Naive B cell (primary cell): ENCODE results near the gene TMEM87B. TPM values are rescaled to one million over a fixed set of nuclear protein-coding genes. Genes with fewer than 3 reads are reported as not detected.

ENCODE experiments used
- ATAC-seq, 2 donors: fragments of 150-1000 bp; cut with Tn5 transposase; 2 replicates each; pipeline ENCODE4 v1.10.0; 2021; ENCODE audit warnings: low read depth in 2 of 2, mild to moderate bottlenecking in 2 of 2, moderate library complexity in 2 of 2
- DNase-seq: peaks from one replicate; pipeline ENCODE4 v3.0.0; 2022
- H3K27ac Mint-ChIP-seq, 6 donors: one replicate each; pipeline ENCODE4 v1.8.0; 2020 to 2022; ENCODE audit warnings: mild to moderate bottlenecking in 6 of 6, mixed read lengths in 6 of 6, moderate library complexity in 5 of 6, inconsistent platforms in 2 of 6
- H3K27me3 Mint-ChIP-seq, 3 donors: one replicate each; pipeline ENCODE4 v1.8.0; 2021 to 2022; ENCODE audit warnings: mixed read lengths in 3 of 3, mild to moderate bottlenecking in 1 of 3
- H3K36me3 Mint-ChIP-seq, 2 donors: one replicate each; pipeline ENCODE4 v1.8.0; 2020 to 2022; ENCODE audit warnings: mixed read lengths in 2 of 2, inconsistent platforms in 1 of 2, mild to moderate bottlenecking in 1 of 2
- H3K4me1 Mint-ChIP-seq, 3 donors: one replicate each; pipeline ENCODE4 v1.8.0; 2020 to 2022; ENCODE audit warnings: mixed read lengths in 3 of 3, inconsistent platforms in 1 of 3, mild to moderate bottlenecking in 1 of 3, moderate library complexity in 1 of 3
- H3K4me3 Mint-ChIP-seq, 8 donors: one replicate each; pipeline ENCODE4 v1.8.0; 2020 to 2022; ENCODE audit warnings: mild to moderate bottlenecking in 8 of 8, mixed read lengths in 8 of 8, moderate library complexity in 8 of 8, inconsistent platforms in 2 of 8
- H3K9me3 Mint-ChIP-seq, 7 donors: one replicate each; pipeline ENCODE4 v1.8.0; 2020 to 2022; ENCODE audit warnings: mixed read lengths in 7 of 7, mild to moderate bottlenecking in 5 of 7, inconsistent platforms in 2 of 7, moderate library complexity in 1 of 7
- polyA plus RNA-seq, 6 donors: library from polyadenylated mRNA; unstranded; fragments of 300-500 nt; fragmentation: Illumina TruSeq; gene quantifications; one replicate each; pipeline ENCODE4 v1.2.3, GENCODE V29; 2021; ENCODE audit warnings: low read depth in 6 of 6

Gene TMEM87B
- polyA plus RNA-seq, 6 donors from 2014 or later, result 5.3 to 12.6 (median 9.5) TPM

- peaks cover 0 to 5% (median 2%) of the 10 kb centered on the region in 3 donors for H3K4me1 Mint-ChIP-seq
- peaks cover 0 to 4% (median 0%) of the 10 kb centered on the region in 7 donors for H3K9me3 Mint-ChIP-seq
Observed at GRCh38 chr2:112162956-112163355, 107.9 kb downstream of the TMEM87B start.

DNA sequence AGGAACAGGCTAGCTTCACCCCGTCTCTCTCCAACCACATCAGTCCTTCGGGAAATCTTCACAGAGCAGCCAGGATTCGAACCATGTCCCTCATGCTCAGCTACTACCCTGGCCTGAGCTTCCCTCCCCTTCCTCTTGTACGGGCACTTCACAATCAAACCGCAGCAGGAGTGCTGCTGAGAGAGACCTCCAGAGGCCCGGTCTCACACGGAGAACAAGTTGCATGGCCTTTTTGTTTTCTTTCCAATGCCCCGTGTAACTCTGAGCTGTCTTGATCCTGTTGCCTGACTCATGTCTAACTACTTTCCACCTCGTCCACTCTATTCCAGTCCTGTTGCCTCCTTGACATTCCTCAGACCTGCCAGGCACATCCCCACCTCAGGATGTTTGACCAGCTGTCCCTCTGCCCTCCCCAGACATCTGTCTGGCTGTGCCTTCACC lies 108.5 kb downstream of the TMEM87B start:
- Mint-ChIP-seq H3K4me1 (peaks cover 0 to 5% (median 2%) of the 10 kb centered on the region in 3 donors), H3K4me3 (peak overlapping the region in 1 of 8 donors; percentile 42), H3K9me3 (peaks cover 0 to 4% (median 0%) of the 10 kb centered on the region in 7 donors), H3K36me3 (no peaks in the 10 kb centered on the region), H3K27me3 (peaks cover 0 to 5% (median 0%) of the 10 kb centered on the region in 3 donors), H3K27ac (peak overlapping the region in 2 of 6 donors; percentile 58 to 83)
- DNase-seq (no peak), ATAC-seq (no peak)

More at GRCh38 chr2:112162956-112163355, 107.9 kb downstream of the TMEM87B start:
- H3K36me3 Mint-ChIP-seq, result no peaks in the 10 kb centered on the region
- ATAC-seq, result no peak
- H3K27ac Mint-ChIP-seq, result no peak overlapping the region
- peaks cover 0 to 5% (median 0%) of the 10 kb centered on the region in 3 donors for H3K27me3 Mint-ChIP-seq
- DNase-seq, result no peak
- H3K4me3 Mint-ChIP-seq, result no peak overlapping the region

DNA sequence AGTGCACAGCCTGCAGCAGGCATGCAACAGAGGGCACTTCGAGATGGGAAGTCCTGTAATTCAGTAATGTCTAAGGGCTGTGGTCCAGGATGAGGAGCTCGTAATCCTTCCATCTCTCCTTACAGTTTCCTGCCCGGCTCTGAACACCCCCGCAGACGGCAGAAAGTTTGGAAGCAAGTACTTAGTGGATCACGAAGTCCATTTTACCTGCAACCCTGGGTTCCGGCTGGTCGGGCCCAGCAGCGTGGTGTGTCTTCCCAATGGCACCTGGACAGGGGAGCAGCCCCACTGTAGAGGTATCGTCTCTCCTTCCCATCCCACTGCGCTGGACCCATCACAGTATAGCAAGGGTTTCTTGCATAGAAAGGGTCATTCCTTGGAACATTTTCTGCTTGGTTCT lies 109.8 kb downstream of the TMEM87B start:
- peaks cover 0 to 7% (median 5%) of the 10 kb centered on the region in 3 donors for H3K27me3 Mint-ChIP-seq
- H3K4me3 Mint-ChIP-seq, result no peak overlapping the region

GRCh38 chr2:112165296-112165695 lies 110.2 kb downstream of the TMEM87B start:
- no peak for DNase-seq
- no peak overlapping the region for H3K27ac Mint-ChIP-seq
- H3K27me3 Mint-ChIP-seq, result peaks cover 0 to 9% (median 5%) of the 10 kb centered on the region in 3 donors
- no peak overlapping the region for H3K4me3 Mint-ChIP-seq
- H3K9me3 Mint-ChIP-seq, result peaks cover 0 to 3% (median 0%) of the 10 kb centered on the region in 7 donors
- no peaks in the 10 kb centered on the region for H3K36me3 Mint-ChIP-seq
- no peak for ATAC-seq
- H3K4me1 Mint-ChIP-seq, result no peaks in the 10 kb centered on the region

More for the DNA sequence above, 109.8 kb downstream of the TMEM87B start:
- H3K9me3 Mint-ChIP-seq, result peaks cover 0 to 4% (median 0%) of the 10 kb centered on the region in 7 donors
- no peaks in the 10 kb centered on the region for H3K36me3 Mint-ChIP-seq
- H3K27ac Mint-ChIP-seq, result peak overlapping the region in 1 of 6 donors; percentile 18
- H3K4me1 Mint-ChIP-seq, result no peaks in the 10 kb centered on the region
- DNase-seq, result no peak
- no peak for ATAC-seq

DNA sequence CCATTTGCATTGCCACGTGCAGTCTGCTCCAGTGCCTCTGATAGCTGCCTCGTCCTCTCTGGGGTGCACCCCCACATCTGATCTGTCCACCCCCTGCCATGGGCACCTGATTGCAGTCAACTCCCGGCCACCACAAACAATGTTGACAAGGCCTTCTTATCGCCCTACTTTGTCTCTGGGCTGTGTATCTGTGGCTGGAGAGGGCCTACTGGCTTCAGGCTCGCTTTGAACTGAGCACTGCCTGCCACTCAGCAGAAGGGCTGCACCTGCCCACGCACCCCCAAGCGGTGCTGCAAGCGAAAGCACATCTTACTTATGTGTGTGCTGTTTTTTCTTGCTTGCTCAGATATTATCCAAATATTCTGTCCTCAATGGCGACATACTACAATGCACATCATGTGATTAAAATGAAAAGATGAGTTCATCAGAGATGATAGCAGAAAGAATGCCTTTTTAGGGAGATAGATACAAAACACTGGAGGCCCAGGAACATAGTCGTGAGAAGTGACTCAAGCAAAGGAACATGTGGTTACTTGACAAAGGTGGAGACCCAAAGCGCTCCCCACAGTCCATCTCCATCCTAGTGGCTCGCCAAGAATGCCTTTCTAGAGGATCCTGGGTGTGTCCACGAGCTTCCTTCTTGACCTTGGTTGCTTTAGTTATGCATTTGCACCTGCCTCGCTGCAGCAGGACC lies 111.9 kb downstream of the TMEM87B start:
- H3K9me3 Mint-ChIP-seq, result no peaks in the 10 kb centered on the region
- no peaks in the 10 kb centered on the region for H3K36me3 Mint-ChIP-seq
- no peak for ATAC-seq
- H3K27me3 Mint-ChIP-seq, result peaks cover 0 to 9% (median 5%) of the 10 kb centered on the region in 3 donors
- H3K27ac Mint-ChIP-seq, result peak overlapping the region in 1 of 6 donors; percentile 28
- no peak for DNase-seq
- H3K4me1 Mint-ChIP-seq, result no peaks in the 10 kb centered on the region
- peak overlapping the region in 1 of 8 donors; percentile 49 for H3K4me3 Mint-ChIP-seq

DNA sequence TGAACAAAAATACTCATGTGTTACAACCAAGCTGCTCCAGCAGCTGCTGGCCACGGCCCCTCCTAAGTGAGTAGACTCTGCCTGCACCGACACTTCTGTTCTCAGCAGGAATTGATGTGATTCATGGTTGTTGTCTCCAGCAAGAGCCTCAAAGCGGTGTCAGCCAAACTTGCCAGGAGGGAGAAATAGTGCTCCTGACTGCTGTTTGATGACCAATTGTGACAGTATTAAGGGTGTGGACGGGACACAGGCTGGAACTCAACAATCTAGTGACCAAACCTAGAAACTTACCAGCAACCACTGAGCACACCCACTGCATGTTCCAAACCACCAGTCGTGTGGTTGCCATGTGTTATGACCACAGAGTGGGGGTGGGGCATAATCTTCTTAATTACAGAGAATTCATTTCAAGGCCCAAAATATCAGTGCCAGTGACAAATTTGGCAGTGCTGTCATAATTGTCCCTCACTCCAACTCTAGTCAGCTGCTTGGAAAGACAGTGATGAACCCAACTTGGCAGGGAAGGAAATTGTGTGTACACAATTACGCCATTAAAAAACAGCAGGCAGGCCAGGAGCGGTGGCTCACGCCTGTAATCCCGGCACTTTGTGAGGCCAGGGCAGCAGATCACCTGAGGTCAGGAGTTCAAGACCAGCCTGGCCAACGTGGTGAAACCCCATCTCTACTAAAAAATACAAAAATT lies 113.5 kb downstream of the TMEM87B start:
- no peaks in the 10 kb centered on the region for H3K9me3 Mint-ChIP-seq
- ATAC-seq, result no peak
- peaks cover 0 to 9% (median 5%) of the 10 kb centered on the region in 3 donors for H3K27me3 Mint-ChIP-seq
- no peak overlapping the region for H3K4me3 Mint-ChIP-seq
- no peaks in the 10 kb centered on the region for H3K4me1 Mint-ChIP-seq
- no peak for DNase-seq
- peak overlapping the region in 1 of 6 donors; percentile 22 for H3K27ac Mint-ChIP-seq
- no peaks in the 10 kb centered on the region for H3K36me3 Mint-ChIP-seq

Other genes starting within 250 kb of the TMEM87B start
- 10 to 100 TPM; 20.2 to 26.7 (median 23.7) TPM for gene ANAPC1, start 171.1 kb upstream of the TMEM87B start, polyA plus RNA-seq
- gene MERTK, start 156.7 kb upstream of the TMEM87B start, polyA plus RNA-seq, result under 1 TPM in 1 of 6 donors, not detected in 5; 0.16 TPM
- under 1 TPM in 2 of 6 donors, not detected in 4; 0.18 to 0.23 TPM for gene FBLN7, start 83.1 kb downstream of the TMEM87B start, polyA plus RNA-seq
- gene ZC3H8, start 199.8 kb downstream of the TMEM87B start, polyA plus RNA-seq, result 10 to 100 TPM in 4 of 6 donors, 1 to 10 TPM in 2; 4.6 to 17.8 (median 13.3) TPM
- gene ZC3H6, start 220.3 kb downstream of the TMEM87B start, polyA plus RNA-seq, result 1 to 10 TPM in 5 of 6 donors, under 1 TPM in 1; 0.24 to 7.6 (median 6.7) TPM